GM23338 (cell line): ENCODE results near the gene APP. TPM values are rescaled to one million over a fixed set of nuclear protein-coding genes. Genes with fewer than 3 reads are reported as not detected.

Experiments
- ATAC-seq: fragments of 200-7000 bp; cut with Tn5 transposase; 3 replicates; pipeline ENCODE4 v1.9.1; 2020
- DNase-seq: peaks from one replicate; pipeline ENCODE4 v3.0.0-alpha.2; 2015; ENCODE audit warnings: low spot score
- H2AFZ ChIP-seq: fragments of 200-600 bp; sonication (generic); 2 replicates; pipeline ENCODE4 v1.8.0; 2016; ENCODE audit warnings: antibody characterized with exemption, mild to moderate bottlenecking, moderate library complexity
- H3F3A ChIP-seq: fragments of 200-600 bp; sonication (generic); replicated peaks from 2 replicates; pipeline ENCODE4 v1.8.0; 2017; ENCODE audit warnings: antibody characterized with exemption, mixed run types, low read depth
- H3K27ac ChIP-seq: fragments of 200-600 bp; sonication (generic); 2 replicates; pipeline ENCODE4 v1.6.1; 2016; ENCODE audit warnings: low read depth
- H3K27me3 ChIP-seq: fragments of 200-600 bp; sonication (generic); 2 replicates; pipeline ENCODE4 v1.8.0; 2016; ENCODE audit warnings: mild to moderate bottlenecking, mixed run types, moderate library complexity; ENCODE audit not compliant: insufficient read depth
- H3K36me3 ChIP-seq: fragments of 200-600 bp; sonication (generic); 2 replicates; pipeline ENCODE4 v1.8.0; 2016; ENCODE audit warnings: mild to moderate bottlenecking; ENCODE audit not compliant: insufficient read depth
- H3K4me1 ChIP-seq: fragments of 200-600 bp; sonication (generic); 2 replicates; pipeline ENCODE4 v1.8.0; 2016; ENCODE audit warnings: mild to moderate bottlenecking, moderate library complexity; ENCODE audit not compliant: insufficient read depth
- H3K4me2 ChIP-seq: fragments of 200-600 bp; sonication (generic); 2 replicates; pipeline ENCODE4 v1.7.1; 2017; ENCODE audit warnings: mixed run types
- H3K4me3 ChIP-seq: fragments of 200-600 bp; sonication (generic); 2 replicates; pipeline ENCODE4 v1.6.1; 2016; ENCODE audit warnings: mixed run types
- H3K79me2 ChIP-seq: fragments of 200-600 bp; sonication (generic); replicated peaks from 2 replicates; pipeline ENCODE4 v1.8.0; 2017; ENCODE audit warnings: mild to moderate bottlenecking; ENCODE audit not compliant: insufficient read depth
- H3K9me2 ChIP-seq: fragments of 200-600 bp; sonication (generic); 2 replicates; pipeline ENCODE4 v1.8.0; 2017; ENCODE audit not compliant: insufficient read depth
- H4K20me1 ChIP-seq: fragments of 200-600 bp; sonication (generic); replicated peaks from 2 replicates; pipeline ENCODE4 v1.8.0; 2017; ENCODE audit warnings: mild to moderate bottlenecking; ENCODE audit not compliant: insufficient read depth
- H3K27ac Mint-ChIP-seq: 2 replicates; pipeline ENCODE4 v1.8.0; 2020; ENCODE audit warnings: inconsistent platforms, mild to moderate bottlenecking, moderate library complexity, mixed read lengths
- H3K27me3 Mint-ChIP-seq: 3 replicates; pipeline ENCODE4 v1.8.0; 2022; ENCODE audit warnings: low read depth, mild to moderate bottlenecking, moderate library complexity, mixed read lengths, inconsistent platforms; ENCODE audit not compliant: insufficient read depth, poor library complexity
- H3K36me3 Mint-ChIP-seq: 3 replicates; pipeline ENCODE4 v1.8.0; 2021; ENCODE audit warnings: low read depth, mild to moderate bottlenecking, inconsistent platforms, moderate library complexity, mixed read lengths
- H3K4me1 Mint-ChIP-seq: 3 replicates; pipeline ENCODE4 v1.8.0; 2020; ENCODE audit warnings: mild to moderate bottlenecking, inconsistent platforms, mixed read lengths
- H3K4me3 Mint-ChIP-seq: 3 replicates; pipeline ENCODE4 v1.8.0; 2021; ENCODE audit warnings: moderate library complexity, mild to moderate bottlenecking, inconsistent platforms, mixed read lengths
- H3K9me3 Mint-ChIP-seq: 3 replicates; pipeline ENCODE4 v1.8.0; 2020; ENCODE audit warnings: moderate library complexity, mild to moderate bottlenecking, inconsistent platforms, mixed read lengths
- CREB1 ChIP-seq: fragments of 250-450 bp; sonication (Bioruptor Pico); IDR thresholded peaks from 2 replicates; pipeline ENCODE4 v1.5.0; 2020; ENCODE audit warnings: low read depth, mild to moderate bottlenecking, moderate library complexity
- EZH2 ChIP-seq: fragments of 200-600 bp; sonication (generic); IDR thresholded peaks from one replicate; pipeline ENCODE4 v1.8.0; 2017; ENCODE audit warnings: antibody characterized with exemption, mild to moderate bottlenecking, low read depth; ENCODE audit not compliant: unreplicated experiment
- EZH2phosphoT487 ChIP-seq: fragments of 200-600 bp; sonication (generic); IDR thresholded peaks from one replicate; pipeline ENCODE4 v1.8.1; 2018; ENCODE audit warnings: antibody characterized with exemption; ENCODE audit not compliant: unreplicated experiment
- JUNB ChIP-seq: IDR thresholded peaks from one replicate; pipeline ENCODE4 v1.6.1; 2016; ENCODE audit warnings: antibody characterized with exemption; ENCODE audit not compliant: unreplicated experiment
- NANOG ChIP-seq: IDR thresholded peaks from 2 replicates; pipeline ENCODE4 v1.6.1; 2016; ENCODE audit warnings: antibody characterized with exemption, borderline replicate concordance
- POLR2AphosphoS5 ChIP-seq: IDR thresholded peaks from 2 replicates; pipeline ENCODE4 v1.6.1; 2016; ENCODE audit warnings: antibody characterized with exemption, low read depth
- STAT1 ChIP-seq: IDR thresholded peaks from one replicate; pipeline ENCODE4 v1.6.1; 2016; ENCODE audit warnings: antibody characterized with exemption; ENCODE audit not compliant: unreplicated experiment
- ZNF114 ChIP-seq: fragments of 250-450 bp; sonication (Bioruptor Pico); IDR thresholded peaks from 2 replicates; pipeline ENCODE4 v1.5.0; 2020; ENCODE audit warnings: mild to moderate bottlenecking, moderate library complexity
- ZNF331 ChIP-seq: fragments of 250-450 bp; sonication (Bioruptor Pico); IDR thresholded peaks from 2 replicates; pipeline ENCODE4 v1.5.0; 2020; ENCODE audit warnings: low read depth, mild to moderate bottlenecking, moderate library complexity
- polyA plus RNA-seq: library from polyadenylated mRNA; unstranded; fragments of >200 nt; fragmentation: Nextera tagmentation; extraction: Ambion mirVana; gene quantifications from 2 replicates; pipeline ENCODE4 v1.2.1, GENCODE V29; 2016
- total RNA-seq: library from RNA; depleted of rRNA; stranded (reverse); fragments of >200 nt; shearing (Covaris generic); gene quantifications from 2 replicates; pipeline ENCODE4 v1.2.3, GENCODE V29; 2014
- TF ChIP-seq, protein P1 (sequence below): IDR thresholded peaks from 2 replicates; pipeline ENCODE4 v1.6.1; 2016; ENCODE audit warnings: antibody characterized with exemption
- TF ChIP-seq, protein P2 (sequence below): IDR thresholded peaks from one replicate; pipeline ENCODE4 v1.6.1; 2018; ENCODE audit warnings: antibody characterized with exemption; ENCODE audit not compliant: unreplicated experiment

Gene APP
- total and polyA plus RNA-seq, 2 experiments from 2014 or later, result 69.4 to 444 TPM

DNA sequence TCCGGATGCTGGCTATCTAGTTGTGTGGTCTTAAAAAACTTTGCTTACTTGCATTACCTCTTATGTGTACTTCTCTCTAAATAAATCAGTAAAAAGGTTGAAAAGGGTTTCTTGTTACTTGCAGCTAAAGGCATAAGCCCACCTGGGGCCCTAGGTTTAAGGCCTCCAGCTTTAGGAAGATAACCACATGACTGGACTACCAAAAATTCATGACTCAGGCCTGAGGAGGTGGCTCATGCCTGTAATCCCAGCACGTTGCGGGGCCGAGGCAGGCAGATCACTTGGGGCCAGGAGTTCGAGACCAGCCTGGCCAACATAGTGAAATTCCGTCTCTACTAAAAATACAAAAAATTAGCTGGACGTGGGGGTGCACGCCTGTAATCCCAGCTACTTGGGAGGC lies 142.9 kb downstream of the APP start:
- no peaks in the 10 kb centered on the region for H3K27me3 ChIP-seq

DNA sequence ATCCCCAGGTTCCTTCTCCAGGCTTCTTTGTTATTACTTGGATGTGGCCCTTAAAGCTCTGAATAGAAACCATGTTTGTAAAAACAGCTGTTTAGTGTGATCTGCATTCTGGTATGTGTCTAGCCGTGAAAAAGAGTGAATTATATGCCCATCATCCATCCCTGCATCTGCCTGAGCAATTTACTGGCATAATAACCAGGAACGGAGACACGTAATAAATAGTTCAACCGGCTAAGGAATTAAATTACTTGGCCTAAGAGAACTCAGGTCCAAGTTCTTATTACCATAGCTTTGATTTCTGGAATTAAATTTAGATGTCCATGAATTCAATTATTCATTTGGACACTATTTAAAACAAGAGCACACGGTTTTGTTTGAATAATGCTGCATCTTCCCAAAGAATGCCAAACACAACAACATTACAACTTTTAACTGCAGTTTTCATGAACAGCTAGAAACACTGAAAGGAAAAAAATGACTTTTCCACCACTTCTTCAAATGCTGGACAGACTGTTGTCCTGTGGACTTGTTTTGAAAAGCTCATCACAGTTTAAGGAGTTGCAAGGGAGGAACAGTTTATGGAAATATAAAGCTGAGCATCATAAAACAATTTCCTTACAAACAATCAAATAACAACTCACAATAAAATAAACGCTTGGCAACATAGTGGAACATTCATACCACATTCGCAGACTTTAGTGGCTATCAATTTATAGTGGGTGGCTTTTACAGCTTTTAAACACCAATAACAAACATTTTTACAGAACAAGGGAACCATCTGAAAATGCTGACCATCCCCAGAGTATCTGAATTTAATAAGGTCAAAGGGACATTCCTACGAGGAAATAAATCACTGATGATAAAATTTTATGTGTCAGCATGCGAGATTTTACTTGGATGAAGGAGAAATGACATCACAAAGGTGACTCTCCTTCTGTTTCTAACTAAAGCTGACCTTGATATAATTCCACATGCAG lies 144.7 kb downstream of the APP start:
- H3K27me3 ChIP-seq, result no peaks in the 10 kb centered on the region
- Mint-ChIP-seq H3K9me3 (no peaks in the 10 kb centered on the region), H3K27me3 (peaks cover 6% of the 10 kb centered on the region), H3K4me3 (no peak overlapping the region), H3K27ac (no peak overlapping the region), H3K36me3 (peaks cover 32% of the 10 kb centered on the region), H3K4me1 (peaks cover 43% of the 10 kb centered on the region)
- DNase-seq (no peak), ATAC-seq (no peak)
- H3K4me2 ChIP-seq, result no peak overlapping the region
- peak overlapping the region; percentile 70; the same call in 1 of the 2 replicates for H3K27ac ChIP-seq
- H2AFZ ChIP-seq, result no peak overlapping the region
- H3K79me2 ChIP-seq, result peaks cover 88% of the 10 kb centered on the region
- H4K20me1 ChIP-seq, result peaks cover 37% of the 10 kb centered on the region
- H3K9me2 ChIP-seq, result no peaks in the 10 kb centered on the region
- H3F3A ChIP-seq, result no peaks in the 10 kb centered on the region
- H3K36me3 ChIP-seq, result peaks cover 12% of the 10 kb centered on the region
- peaks cover 45% of the 10 kb centered on the region for H3K4me1 ChIP-seq
- H3K4me3 ChIP-seq, result no peak overlapping the region
- TF ChIP-seq ZNF331 (CRISPR knock-in tag) (no peak), EZH2 (no peak), ZNF114 (CRISPR knock-in tag) (no peak), CREB1 (CRISPR knock-in tag) (no peak), STAT1 (no peak), NANOG (no peak), POLR2AphosphoS5 (no peak), JUNB (no peak)
- TF ChIP-seq, protein P1, sequence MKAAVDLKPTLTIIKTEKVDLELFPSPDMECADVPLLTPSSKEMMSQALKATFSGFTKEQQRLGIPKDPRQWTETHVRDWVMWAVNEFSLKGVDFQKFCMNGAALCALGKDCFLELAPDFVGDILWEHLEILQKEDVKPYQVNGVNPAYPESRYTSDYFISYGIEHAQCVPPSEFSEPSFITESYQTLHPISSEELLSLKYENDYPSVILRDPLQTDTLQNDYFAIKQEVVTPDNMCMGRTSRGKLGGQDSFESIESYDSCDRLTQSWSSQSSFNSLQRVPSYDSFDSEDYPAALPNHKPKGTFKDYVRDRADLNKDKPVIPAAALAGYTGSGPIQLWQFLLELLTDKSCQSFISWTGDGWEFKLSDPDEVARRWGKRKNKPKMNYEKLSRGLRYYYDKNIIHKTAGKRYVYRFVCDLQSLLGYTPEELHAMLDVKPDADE, result no peak
- TF ChIP-seq, protein P2, sequence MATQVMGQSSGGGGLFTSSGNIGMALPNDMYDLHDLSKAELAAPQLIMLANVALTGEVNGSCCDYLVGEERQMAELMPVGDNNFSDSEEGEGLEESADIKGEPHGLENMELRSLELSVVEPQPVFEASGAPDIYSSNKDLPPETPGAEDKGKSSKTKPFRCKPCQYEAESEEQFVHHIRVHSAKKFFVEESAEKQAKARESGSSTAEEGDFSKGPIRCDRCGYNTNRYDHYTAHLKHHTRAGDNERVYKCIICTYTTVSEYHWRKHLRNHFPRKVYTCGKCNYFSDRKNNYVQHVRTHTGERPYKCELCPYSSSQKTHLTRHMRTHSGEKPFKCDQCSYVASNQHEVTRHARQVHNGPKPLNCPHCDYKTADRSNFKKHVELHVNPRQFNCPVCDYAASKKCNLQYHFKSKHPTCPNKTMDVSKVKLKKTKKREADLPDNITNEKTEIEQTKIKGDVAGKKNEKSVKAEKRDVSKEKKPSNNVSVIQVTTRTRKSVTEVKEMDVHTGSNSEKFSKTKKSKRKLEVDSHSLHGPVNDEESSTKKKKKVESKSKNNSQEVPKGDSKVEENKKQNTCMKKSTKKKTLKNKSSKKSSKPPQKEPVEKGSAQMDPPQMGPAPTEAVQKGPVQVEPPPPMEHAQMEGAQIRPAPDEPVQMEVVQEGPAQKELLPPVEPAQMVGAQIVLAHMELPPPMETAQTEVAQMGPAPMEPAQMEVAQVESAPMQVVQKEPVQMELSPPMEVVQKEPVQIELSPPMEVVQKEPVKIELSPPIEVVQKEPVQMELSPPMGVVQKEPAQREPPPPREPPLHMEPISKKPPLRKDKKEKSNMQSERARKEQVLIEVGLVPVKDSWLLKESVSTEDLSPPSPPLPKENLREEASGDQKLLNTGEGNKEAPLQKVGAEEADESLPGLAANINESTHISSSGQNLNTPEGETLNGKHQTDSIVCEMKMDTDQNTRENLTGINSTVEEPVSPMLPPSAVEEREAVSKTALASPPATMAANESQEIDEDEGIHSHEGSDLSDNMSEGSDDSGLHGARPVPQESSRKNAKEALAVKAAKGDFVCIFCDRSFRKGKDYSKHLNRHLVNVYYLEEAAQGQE, result no peak

More for the DNA sequence above, 142.9 kb downstream of the APP start:
- Histone ChIP-seq H4K20me1 (peaks cover 37% of the 10 kb centered on the region), H2AFZ (no peak overlapping the region), H3K4me3 (no peak overlapping the region), H3K27ac (peak overlapping the region; percentile 42), H3K36me3 (no peaks in the 10 kb centered on the region; the same call in 1 of the 2 replicates), H3F3A (no peaks in the 10 kb centered on the region), H3K79me2 (peaks cover 91% of the 10 kb centered on the region), H3K9me2 (no peaks in the 10 kb centered on the region), H3K4me2 (no peak overlapping the region), H3K4me1 (peaks cover 45% of the 10 kb centered on the region)
- H3K4me1 Mint-ChIP-seq, result peaks cover 43% of the 10 kb centered on the region
- ATAC-seq (no peak), DNase-seq (no peak)
- H3K4me3 Mint-ChIP-seq, result no peak overlapping the region
- H3K27ac Mint-ChIP-seq, result peak overlapping the region; percentile 42; the same call in 1 of the 2 replicates
- peaks cover 24% of the 10 kb centered on the region for H3K36me3 Mint-ChIP-seq
- no peaks in the 10 kb centered on the region for H3K9me3 Mint-ChIP-seq
- TF ChIP-seq, protein P2, result no peak
- TF ChIP-seq NANOG, result no peak
- no peak for TF ChIP-seq JUNB
- TF ChIP-seq ZNF114 (CRISPR knock-in tag), result no peak
- TF ChIP-seq EZH2phosphoT487, result no peak
- no peak for TF ChIP-seq CREB1 (CRISPR knock-in tag)
- peaks cover 4% of the 10 kb centered on the region for H3K27me3 Mint-ChIP-seq
